Mesodermal cell (in vitro differentiated cells): Measurements from ENCODE around the gene FAM174B.

Source experiments
- H3K27ac ChIP-seq: 2 replicates; pipeline ENCODE4 v1.7.0; 2013; ENCODE audit warnings: mild to moderate bottlenecking, low read depth, low read length, moderate library complexity; ENCODE audit not compliant: severe bottlenecking
- H3K36me3 ChIP-seq: 2 replicates; pipeline ENCODE4 v1.7.1; 2013; ENCODE audit warnings: mild to moderate bottlenecking, low read length, moderate library complexity; ENCODE audit not compliant: control insufficient read depth, insufficient read depth
- H3K4me1 ChIP-seq: one replicate; pipeline ENCODE4 v1.7.1; 2013; ENCODE audit warnings: mild to moderate bottlenecking, low read length; ENCODE audit not compliant: insufficient read depth, control insufficient read depth, poor library complexity, severe bottlenecking
- H3K4me3 ChIP-seq: 2 replicates; pipeline ENCODE4 v1.7.0; 2013; ENCODE audit warnings: low read length, control low read depth, mild to moderate bottlenecking; ENCODE audit not compliant: insufficient read depth, poor library complexity, severe bottlenecking; ENCODE audit errors: extremely low read depth
- H3K9me3 ChIP-seq: 2 replicates; pipeline ENCODE4 v1.7.1; 2013; ENCODE audit warnings: mild to moderate bottlenecking, low read length, moderate library complexity; ENCODE audit not compliant: control insufficient read depth
- WGBS, 2 experiments: methylation state at CpG; one replicate each; pipeline ENCODE4 v1.1.5; 2013; ENCODE audit warnings: missing lambda C conversion rate in 2 of 2; ENCODE audit not compliant: insufficient coverage in 2 of 2; 5-methylcytosine and 5-hydroxymethylcytosine counted together

FAM174B gene

DNA sequence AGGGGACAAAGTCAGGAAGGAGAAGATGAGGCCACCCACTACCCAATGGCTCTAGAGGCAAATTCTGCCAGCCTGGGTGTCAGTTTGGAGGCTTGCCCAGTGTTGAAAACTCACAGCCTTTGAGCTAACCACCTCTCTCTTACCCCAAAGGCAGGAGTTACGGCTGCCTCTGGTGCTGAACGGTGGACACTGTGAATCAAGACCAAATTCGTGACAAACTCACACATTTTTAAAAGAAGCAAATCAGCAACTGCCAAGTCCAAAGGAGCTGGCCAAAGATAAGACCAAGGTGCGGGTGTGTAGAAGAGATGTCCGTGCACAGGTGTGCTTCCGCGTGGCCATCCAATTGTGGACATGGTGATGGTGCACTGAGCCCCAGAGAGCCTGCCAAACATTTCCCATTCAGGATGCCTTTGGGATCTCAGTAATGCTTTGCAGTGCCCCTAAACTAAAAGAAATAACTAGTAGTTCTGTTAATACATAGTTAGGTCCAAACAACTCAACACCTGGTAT, 74.6 kb downstream of the FAM174B start:
- WGBS, 2 experiments: 93 to 100% methylated on average over 6 of the region's 7 CpGs
- Histone ChIP-seq H3K27ac (no peak overlapping the region), H3K4me3 (no peak overlapping the region), H3K9me3 (no peaks in the 10 kb centered on the region), H3K36me3 (no peaks in the 10 kb centered on the region), H3K4me1 (no peaks in the 10 kb centered on the region)

GRCh38 chr15:92580521-92580920, 75.1 kb downstream of the FAM174B start:
- Histone ChIP-seq H3K4me3 (no peak overlapping the region), H3K9me3 (no peaks in the 10 kb centered on the region), H3K27ac (no peak overlapping the region), H3K36me3 (no peaks in the 10 kb centered on the region), H3K4me1 (no peaks in the 10 kb centered on the region)
- WGBS, 2 experiments: 96 to 97% methylated on average over 11 to 12 of the region's 12 CpGs

DNA sequence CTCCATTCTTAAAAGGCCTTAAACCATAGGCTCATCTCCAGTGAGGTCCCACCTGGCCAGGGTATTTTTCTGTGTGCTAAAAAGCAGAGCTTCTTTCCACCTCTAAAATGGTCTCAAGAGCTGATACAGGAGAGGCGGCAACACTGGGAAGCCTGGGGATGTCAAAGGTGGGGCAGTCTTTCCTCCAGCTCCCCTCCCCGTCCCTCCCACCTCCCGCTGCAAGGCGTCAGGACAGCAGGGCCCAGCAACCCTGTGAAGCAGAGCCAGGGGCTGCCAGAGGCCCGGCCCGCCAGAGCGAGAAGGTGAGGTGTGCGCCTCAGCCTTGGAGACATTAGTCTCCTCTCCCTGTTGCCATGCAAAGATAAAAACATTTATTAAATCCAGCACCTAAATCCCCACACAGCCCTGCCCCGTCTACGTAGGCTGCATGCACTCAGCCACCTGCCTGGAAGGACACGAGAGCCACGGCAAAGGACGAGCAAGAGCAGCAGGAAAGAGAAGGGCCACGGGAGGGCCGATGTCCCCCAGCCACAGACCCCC, 75.6 kb downstream of the FAM174B start:
- WGBS, 2 experiments: 91 to 94% methylated on average over 6 to 13 of the region's 15 CpGs
- Histone ChIP-seq H3K36me3 (no peaks in the 10 kb centered on the region), H3K27ac (no peak overlapping the region)

GRCh38 chr15:92579486-92579885, 76.1 kb downstream of the FAM174B start:
- H3K9me3 ChIP-seq: no peaks in the 10 kb centered on the region
- WGBS, 2 experiments: 84 to 90% methylated on average over 6 to 7 of the region's 9 CpGs

More for the DNA sequence above, 75.6 kb downstream of the FAM174B start:
- Histone ChIP-seq H3K9me3 (no peaks in the 10 kb centered on the region), H3K4me3 (no peak overlapping the region), H3K4me1 (no peaks in the 10 kb centered on the region)

GRCh38 chr15:92578096-92578835, 77.3 kb downstream of the FAM174B start:
- H3K27ac ChIP-seq: no peak overlapping the region
- no peak overlapping the region for H3K4me3 ChIP-seq
- no peaks in the 10 kb centered on the region for H3K36me3 ChIP-seq
- H3K9me3 ChIP-seq: no peaks in the 10 kb centered on the region
- WGBS, 2 experiments: 91 to 93% methylated on average over 5 to 8 of the region's 12 CpGs
- H3K4me1 ChIP-seq: no peaks in the 10 kb centered on the region

More at GRCh38 chr15:92579486-92579885, 76.1 kb downstream of the FAM174B start:
- Histone ChIP-seq H3K27ac (no peak overlapping the region), H3K4me1 (no peaks in the 10 kb centered on the region), H3K4me3 (no peak overlapping the region), H3K36me3 (no peaks in the 10 kb centered on the region)

- 93 to 94% methylated on average over 6 to 9 of the region's 9 CpGs for WGBS, 2 experiments
- Histone ChIP-seq H3K4me1 (no peaks in the 10 kb centered on the region), H3K36me3 (no peaks in the 10 kb centered on the region), H3K27ac (no peak overlapping the region), H3K9me3 (no peaks in the 10 kb centered on the region), H3K4me3 (no peak overlapping the region)
These were observed 78.9 kb downstream of the FAM174B start for GRCh38 chr15:92576597-92577200.

DNA sequence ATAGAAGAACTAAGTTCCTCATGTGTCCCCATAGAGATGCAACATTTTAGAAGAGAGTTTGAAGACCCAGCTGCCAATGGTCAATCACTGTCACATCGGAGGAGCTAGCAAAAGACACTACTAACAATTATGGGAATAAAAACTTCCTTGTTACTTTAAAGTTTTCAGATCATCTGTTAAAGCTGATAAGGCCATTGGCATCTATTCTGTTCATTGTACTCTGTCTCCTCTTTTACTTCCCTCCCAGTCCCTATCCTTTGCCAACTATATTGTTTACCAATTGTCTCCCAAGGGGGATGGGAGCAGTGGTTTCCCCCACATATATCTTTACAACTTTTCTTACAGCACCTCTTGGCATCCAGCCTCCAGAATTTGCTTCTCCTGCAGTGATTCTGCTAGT, 81.0 kb downstream of the FAM174B start:
- H3K36me3 ChIP-seq: no peaks in the 10 kb centered on the region
- WGBS, 2 experiments: 100% methylated on average over 1 of the region's 1 CpG; no CpG with 5 or more reads in 1 of the 2 experiments
- H3K4me3 ChIP-seq: no peak overlapping the region
- no peaks in the 10 kb centered on the region for H3K4me1 ChIP-seq
- no peaks in the 10 kb centered on the region for H3K9me3 ChIP-seq
- no peak overlapping the region for H3K27ac ChIP-seq

GRCh38 chr15:92574161-92574560, 81.4 kb downstream of the FAM174B start:
- WGBS, 2 experiments: 80% methylated on average over 1 of the region's 1 CpG; no CpG with 5 or more reads in 1 of the 2 experiments
- H3K4me1 ChIP-seq: no peaks in the 10 kb centered on the region
- no peaks in the 10 kb centered on the region for H3K9me3 ChIP-seq
- no peak overlapping the region for H3K4me3 ChIP-seq
- no peaks in the 10 kb centered on the region for H3K36me3 ChIP-seq
- H3K27ac ChIP-seq: no peak overlapping the region

DNA sequence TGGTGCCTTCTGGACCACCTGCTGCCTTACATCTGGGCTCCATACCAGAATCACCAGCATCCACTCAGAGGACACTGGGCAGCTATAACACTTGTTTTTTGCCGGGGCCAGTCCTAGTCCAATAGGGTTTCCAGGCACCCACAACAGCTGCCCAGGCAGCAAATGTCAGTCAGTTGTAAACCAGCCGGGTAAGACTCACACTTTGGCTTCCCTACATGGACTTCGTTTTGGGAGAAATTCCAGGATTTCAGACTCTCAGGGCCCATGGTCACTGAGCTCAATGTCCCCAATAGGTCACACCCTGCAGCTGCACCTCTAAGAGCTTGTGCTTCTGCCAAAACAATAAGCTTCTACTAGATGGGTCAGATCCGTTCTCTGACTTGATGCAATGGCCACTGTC, 83.8 kb downstream of the FAM174B start:
- H3K36me3 ChIP-seq: no peaks in the 10 kb centered on the region
- no peaks in the 10 kb centered on the region for H3K9me3 ChIP-seq
- no peak overlapping the region for H3K27ac ChIP-seq
- WGBS, 2 experiments: 81 to 82% methylated on average over 3 of the region's 4 CpGs
- no peaks in the 10 kb centered on the region for H3K4me1 ChIP-seq
- no peak overlapping the region for H3K4me3 ChIP-seq

- Histone ChIP-seq H3K9me3 (no peaks in the 10 kb centered on the region), H3K4me3 (no peak overlapping the region), H3K4me1 (no peaks in the 10 kb centered on the region), H3K36me3 (no peaks in the 10 kb centered on the region), H3K27ac (no peak overlapping the region)
- 61 to 70% methylated on average over 5 to 7 of the region's 7 CpGs for WGBS, 2 experiments
These were observed 85.2 kb downstream of the FAM174B start for GRCh38 chr15:92570391-92570790.

- Histone ChIP-seq H3K27ac (no peak overlapping the region), H3K4me3 (no peak overlapping the region), H3K4me1 (no peaks in the 10 kb centered on the region), H3K36me3 (no peaks in the 10 kb centered on the region), H3K9me3 (no peaks in the 10 kb centered on the region)
- 72 to 79% methylated on average over 3 of the region's 3 CpGs for WGBS, 2 experiments
These were observed 85.8 kb downstream of the FAM174B start for GRCh38 chr15:92569778-92570177.
